Keratinocyte (primary cell): ENCODE measurements around the gene ARHGAP12.

Experiments
- EZH2 ChIP-seq: IDR thresholded peaks from one replicate; pipeline ENCODE4 v1.6.1; 2012; ENCODE audit warnings: inconsistent platforms, mild to moderate bottlenecking, low read length, moderate library complexity
- TF ChIP-seq, protein P1 (sequence below), 3 experiments: IDR thresholded peaks in 1 of 3; conservative IDR thresholded peaks in 1 of 3; optimal IDR thresholded peaks in 1 of 3; 2 replicates in 2 of 3; 3 replicates in 1 of 3; pipeline versions ENCODE3 to v1.5.1; 2011; ENCODE audit warnings: low read length in 3 of 3, mild to moderate bottlenecking in 3 of 3, moderate library complexity in 2 of 3, control low read depth in 1 of 3, inconsistent platforms in 1 of 3; ENCODE audit not compliant: insufficient read depth in 2 of 3; ENCODE audit errors: extremely low read depth in 1 of 3

- no peak for TF ChIP-seq EZH2
- TF ChIP-seq, protein P1, sequence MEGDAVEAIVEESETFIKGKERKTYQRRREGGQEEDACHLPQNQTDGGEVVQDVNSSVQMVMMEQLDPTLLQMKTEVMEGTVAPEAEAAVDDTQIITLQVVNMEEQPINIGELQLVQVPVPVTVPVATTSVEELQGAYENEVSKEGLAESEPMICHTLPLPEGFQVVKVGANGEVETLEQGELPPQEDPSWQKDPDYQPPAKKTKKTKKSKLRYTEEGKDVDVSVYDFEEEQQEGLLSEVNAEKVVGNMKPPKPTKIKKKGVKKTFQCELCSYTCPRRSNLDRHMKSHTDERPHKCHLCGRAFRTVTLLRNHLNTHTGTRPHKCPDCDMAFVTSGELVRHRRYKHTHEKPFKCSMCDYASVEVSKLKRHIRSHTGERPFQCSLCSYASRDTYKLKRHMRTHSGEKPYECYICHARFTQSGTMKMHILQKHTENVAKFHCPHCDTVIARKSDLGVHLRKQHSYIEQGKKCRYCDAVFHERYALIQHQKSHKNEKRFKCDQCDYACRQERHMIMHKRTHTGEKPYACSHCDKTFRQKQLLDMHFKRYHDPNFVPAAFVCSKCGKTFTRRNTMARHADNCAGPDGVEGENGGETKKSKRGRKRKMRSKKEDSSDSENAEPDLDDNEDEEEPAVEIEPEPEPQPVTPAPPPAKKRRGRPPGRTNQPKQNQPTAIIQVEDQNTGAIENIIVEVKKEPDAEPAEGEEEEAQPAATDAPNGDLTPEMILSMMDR (optimal IDR thresholded peaks at IDR 0.05 in 1 of 3, IDR thresholded peaks at IDR 0.05 in 1 of 3, conservative IDR thresholded peaks at IDR 0.05 in 1 of 3; ENCODE audit: extremely low read depth in 1 of 3, insufficient read depth in 2 of 3, low read length in 3 of 3): no peak
Observed at GRCh38 chr10:31822150-31822549, 106.5 kb downstream of the ARHGAP12 start.
